HCT116 (cell line): ENCODE data around the gene ZNF853. TPM values are rescaled to one million over a fixed set of nuclear protein-coding genes. Genes with fewer than 3 reads are reported as not detected.

Experiments used
- ATAC-seq: fragments of 200-7000 bp; cut with Tn5 transposase; 2 replicates; pipeline ENCODE4 v1.9.1; 2020; ENCODE audit warnings: mild to moderate bottlenecking, moderate library complexity
- BruUV-seq: library from RNA; stranded (reverse); fragments of 400-500 nt; replicated peaks from 2 replicates; lab custom pipeline; 2021; lab: Mats Ljungman, UMichigan
- CTCF ChIA-PET: fragments of 300-600 bp; sonication (Branson Sonifier 250); formaldehyde crosslinking; loops from one replicate; lab custom pipeline; 2021; ENCODE audit warnings: antibody characterized with exemption; lab: Charles Lee
- POLR2A ChIA-PET: fragments of 300-600, 350-600 bp; sonication (Branson Sonifier 250); formaldehyde crosslinking; loops from one replicate; lab custom pipeline; 2021; ENCODE audit warnings: antibody characterized with exemption; lab: Charles Lee
- RAD21 ChIA-PET, 2 experiments: fragments of 300-600 bp; sonication (Branson Sonifier 250); formaldehyde crosslinking; loops; one replicate each; lab custom pipeline; 2023; ENCODE audit warnings: low total read pairs in 2 of 2; ENCODE audit not compliant: uncharacterized antibody in 2 of 2, unreplicated experiment in 2 of 2, low non-redundant PET in 1 of 2; lab: Charles Lee
- DNase-seq: peaks from one replicate; pipeline ENCODE4 v3.0.0-alpha.2; 2010; ENCODE audit warnings: low read depth, low spot score
- H2AFZ ChIP-seq: fragments of 200-600 bp; shearing (Covaris generic), sonication (generic); 2 replicates; pipeline ENCODE4 v1.6.1; 2017; ENCODE audit warnings: low read depth, mixed run types, mixed read lengths, antibody characterized with exemption, low read length; ENCODE audit not compliant: poor library complexity, severe bottlenecking
- H3K27ac ChIP-seq: 2 replicates; pipeline ENCODE4 v1.5.1; 2012; ENCODE audit warnings: low read depth, low read length
- H3K27me3 ChIP-seq: fragments of 200-600 bp; sonication (generic); 2 replicates; pipeline ENCODE4 v1.6.1; 2016; ENCODE audit warnings: mixed run types, low read length, mixed read lengths; ENCODE audit not compliant: insufficient read depth
- H3K36me3 ChIP-seq, 2 experiments: fragments of 200-500 bp in 1 of 2; fragments of 200-600 bp in 1 of 2; sonication (Bioruptor generic) in 1 of 2; sonication (generic) in 1 of 2; 2 replicates each; pipeline versions ENCODE4 v1.5.1 to v1.6.1; 2014 to 2016; ENCODE audit warnings: low read length in 2 of 2, inconsistent platforms in 1 of 2, mixed read lengths in 1 of 2, mixed run types in 1 of 2; ENCODE audit not compliant: insufficient read depth in 2 of 2, control insufficient read depth in 1 of 2
- H3K4me1 ChIP-seq, 2 experiments: fragments of 200-600 bp in 1 of 2; sonication (generic) in 1 of 2; 2 replicates each; pipeline versions ENCODE4 v1.5.1 to v1.6.1; 2012 to 2017; ENCODE audit warnings: low read length in 2 of 2, inconsistent platforms in 1 of 2, mild to moderate bottlenecking in 1 of 2, mixed read lengths in 1 of 2, mixed run types in 1 of 2, moderate library complexity in 1 of 2; ENCODE audit not compliant: insufficient read depth in 2 of 2, control insufficient read depth in 1 of 2
- H3K4me2 ChIP-seq: fragments of 200-600 bp; sonication (generic); 2 replicates; pipeline ENCODE4 v1.6.1; 2017; ENCODE audit warnings: mixed run types, low read length, mixed read lengths
- H3K4me3 ChIP-seq, 2 experiments: fragments of 200-600 bp in 1 of 2; sonication (generic) in 1 of 2; replicated peaks in 1 of 2; 2 replicates each; pipeline ENCODE4 v1.5.1; 2011 to 2016; ENCODE audit warnings: low read length in 2 of 2, control low read depth in 1 of 2, low read depth in 1 of 2, mild to moderate bottlenecking in 1 of 2, mixed read lengths in 1 of 2, mixed run types in 1 of 2
- H3K79me2 ChIP-seq: fragments of 200-600 bp; sonication (generic); 2 replicates; pipeline ENCODE4 v1.6.1; 2017; ENCODE audit warnings: mild to moderate bottlenecking, mixed run types, low read length, moderate library complexity, mixed read lengths; ENCODE audit not compliant: insufficient read depth
- H3K9ac ChIP-seq: fragments of 200-600 bp; sonication (generic); 2 replicates; pipeline ENCODE4 v1.6.1; 2016; ENCODE audit warnings: low read length, mixed read lengths
- H3K9me2 ChIP-seq: fragments of 200-600 bp; sonication (generic), shearing (Covaris generic); 2 replicates; pipeline ENCODE4 v1.6.1; 2017; ENCODE audit warnings: mixed run types, mild to moderate bottlenecking, moderate library complexity; ENCODE audit not compliant: insufficient read depth
- H3K9me3 ChIP-seq, 2 experiments: fragments of 200-500 bp in 1 of 2; fragments of 200-600 bp in 1 of 2; sonication (Bioruptor generic) in 1 of 2; sonication (generic) in 1 of 2; 2 replicates each; pipeline ENCODE4 v1.6.1; 2014 to 2017; ENCODE audit warnings: low read length in 2 of 2, mixed read lengths in 2 of 2, inconsistent platforms in 1 of 2, low read depth in 1 of 2, mild to moderate bottlenecking in 1 of 2, mixed run types in 1 of 2, moderate library complexity in 1 of 2; ENCODE audit not compliant: control insufficient read depth in 1 of 2, insufficient read depth in 1 of 2
- H4K20me1 ChIP-seq: fragments of 200-600 bp; sonication (generic), shearing (Covaris generic); 2 replicates; pipeline ENCODE4 v1.6.1; 2017; ENCODE audit warnings: mixed run types, mild to moderate bottlenecking, moderate library complexity; ENCODE audit not compliant: insufficient read depth
- CBX3 ChIP-seq: IDR thresholded peaks from 2 replicates; pipeline ENCODE4 v1.6.1; 2012; ENCODE audit warnings: low read depth
- CEBPB ChIP-seq: IDR thresholded peaks from 2 replicates; pipeline ENCODE4 v1.6.1; 2012; ENCODE audit warnings: low read depth
- EGR1 ChIP-seq: IDR thresholded peaks from 2 replicates; pipeline ENCODE4 v1.6.1; 2012; ENCODE audit warnings: low read depth
- EZH2phosphoT487 ChIP-seq: fragments of 200-600 bp; IDR thresholded peaks from 2 replicates; pipeline ENCODE4 v1.6.1; 2018; ENCODE audit warnings: antibody characterized with exemption, borderline replicate concordance
- SIN3A ChIP-seq: IDR thresholded peaks from 2 replicates; pipeline ENCODE4 v1.6.1; 2012; ENCODE audit warnings: low read depth
- ZFX ChIP-seq: fragments of 450-650 bp; IDR thresholded peaks from 2 replicates; pipeline ENCODE4 v1.6.1; 2017
- intact Hi-C: fragments of 100-400 bp; cut with micrococcal nuclease; formaldehyde crosslinking; loops from 2 replicates; pipeline ENCODE4 v1.10.0; 2022
- total RNA-seq: library from RNA; stranded (reverse); gene quantifications from one replicate; pipeline ENCODE4 v1.2.1, GENCODE V29; 2021; ENCODE audit not compliant: unreplicated experiment
- TF ChIP-seq, protein P1 (sequence below): IDR thresholded peaks from 2 replicates; pipeline ENCODE4 v1.6.1; 2011; ENCODE audit warnings: mild to moderate bottlenecking, low read length, moderate library complexity; ENCODE audit not compliant: insufficient replicate concordance; ENCODE audit errors: extremely low read depth

The ZNF853 gene
- total RNA-seq, 1 experiment from 2014 or later: 0.05 TPM

DNA sequence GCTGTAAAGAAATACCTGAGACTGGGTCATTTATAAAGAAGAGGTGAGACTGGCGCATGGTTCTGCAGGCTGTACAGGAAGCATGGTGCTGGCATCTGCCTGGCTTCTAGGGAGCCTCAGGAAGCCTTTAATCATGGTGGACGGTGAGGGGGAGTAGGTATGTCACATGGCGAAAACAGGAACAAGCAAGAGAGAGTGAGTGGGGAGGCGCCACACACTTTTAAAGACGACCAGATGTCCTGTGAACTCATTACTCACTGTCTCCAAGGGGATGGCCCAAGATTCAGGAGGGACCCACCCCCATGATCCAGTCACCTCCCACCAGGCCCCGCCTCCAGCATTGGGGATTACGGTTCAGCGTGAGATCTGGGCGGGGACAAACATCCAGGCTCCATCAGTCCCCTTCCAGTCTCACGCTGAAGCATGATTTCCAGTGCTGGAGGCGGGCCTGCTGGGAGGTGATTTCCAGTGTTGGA, 24.9 kb downstream of the ZNF853 start:
- DNase-seq (no peak), ATAC-seq (peak; percentile 38)
- Histone ChIP-seq H3K4me1 (peaks cover 2 to 17% of the 10 kb centered on the region in 2 experiments; a peak in 2 of 4 replicates), H3K27me3 (no peaks in the 10 kb centered on the region), H3K36me3 (peaks cover 20 to 24% of the 10 kb centered on the region in 2 experiments; a peak in 2 of 4 replicates), H3K27ac (no peak overlapping the region), H2AFZ (no peak overlapping the region), H3K79me2 (peaks cover 44% of the 10 kb centered on the region), H3K4me3 (no peak overlapping the region), H3K4me2 (no peak overlapping the region), H3K9ac (no peak overlapping the region), H3K9me2 (no peaks in the 10 kb centered on the region), H4K20me1 (no peaks in the 10 kb centered on the region), H3K9me3 (no peaks in the 10 kb centered on the region)
- TF ChIP-seq ZFX (no peak), SIN3A (no peak), EZH2phosphoT487 (no peak), EGR1 (no peak), CBX3 (no peak), CEBPB (no peak)
- TF ChIP-seq, protein P1, sequence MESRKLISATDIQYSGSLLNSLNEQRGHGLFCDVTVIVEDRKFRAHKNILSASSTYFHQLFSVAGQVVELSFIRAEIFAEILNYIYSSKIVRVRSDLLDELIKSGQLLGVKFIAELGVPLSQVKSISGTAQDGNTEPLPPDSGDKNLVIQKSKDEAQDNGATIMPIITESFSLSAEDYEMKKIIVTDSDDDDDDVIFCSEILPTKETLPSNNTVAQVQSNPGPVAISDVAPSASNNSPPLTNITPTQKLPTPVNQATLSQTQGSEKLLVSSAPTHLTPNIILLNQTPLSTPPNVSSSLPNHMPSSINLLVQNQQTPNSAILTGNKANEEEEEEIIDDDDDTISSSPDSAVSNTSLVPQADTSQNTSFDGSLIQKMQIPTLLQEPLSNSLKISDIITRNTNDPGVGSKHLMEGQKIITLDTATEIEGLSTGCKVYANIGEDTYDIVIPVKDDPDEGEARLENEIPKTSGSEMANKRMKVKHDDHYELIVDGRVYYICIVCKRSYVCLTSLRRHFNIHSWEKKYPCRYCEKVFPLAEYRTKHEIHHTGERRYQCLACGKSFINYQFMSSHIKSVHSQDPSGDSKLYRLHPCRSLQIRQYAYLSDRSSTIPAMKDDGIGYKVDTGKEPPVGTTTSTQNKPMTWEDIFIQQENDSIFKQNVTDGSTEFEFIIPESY: no peak
- POLR2A ChIA-PET: no interaction called here
- RAD21 ChIA-PET: no interaction called here
- CTCF ChIA-PET: no interaction called here
- no TSS peak for BruUV-seq
- intact Hi-C loops: no loop called here
